CD4-positive, alpha-beta T cell treated with Interferon gamma for 1 hour (primary cell): ENCODE data around the gene RFC2.

Experiments
- DNase-seq: peaks from one replicate; pipeline ENCODE4 v3.0.0-alpha.2; 2020

RFC2 gene

DNA sequence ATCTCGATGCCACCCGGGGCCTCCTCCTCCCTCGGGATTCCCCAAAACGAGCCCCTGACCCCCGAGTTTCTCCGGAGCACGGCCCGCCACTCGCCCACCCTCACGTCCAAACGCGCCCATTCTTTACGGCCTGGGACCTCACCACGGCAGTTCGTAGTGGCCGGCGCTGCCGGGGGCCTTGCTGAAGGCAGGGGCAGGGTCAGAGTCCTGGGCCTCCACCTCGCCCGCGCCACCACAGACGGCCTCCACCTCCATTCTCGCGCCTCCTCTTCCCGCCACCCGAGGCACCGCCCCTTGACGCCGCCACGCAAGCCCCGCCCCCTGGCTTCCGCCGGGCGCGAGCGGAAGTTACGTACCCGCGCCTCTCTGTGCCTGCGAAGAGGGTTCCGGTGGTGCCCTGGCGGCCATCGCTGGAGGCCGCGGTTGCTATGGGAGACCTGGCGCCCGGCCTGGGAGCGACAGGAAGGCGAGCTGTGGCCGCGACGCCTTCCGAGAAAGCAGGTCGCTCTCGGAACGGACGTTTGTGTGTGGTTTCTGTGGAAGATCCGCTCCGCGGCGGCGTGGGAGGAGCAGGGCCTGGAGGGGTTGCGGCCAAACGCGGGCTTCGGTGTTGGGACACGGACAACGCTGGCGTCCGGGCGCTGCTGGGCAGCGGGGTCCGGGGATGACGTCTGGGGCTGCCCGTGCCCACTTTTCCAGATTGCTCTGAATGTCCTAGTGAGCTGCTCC is at the start of gene RFC2:
Gene RFC2, minus strand, starts transcription at position 271 of the 729 bp plus-strand sequence. Its CDS starts 16 bp downstream, at position 255.
- peak; percentile 96 for DNase-seq

DNA sequence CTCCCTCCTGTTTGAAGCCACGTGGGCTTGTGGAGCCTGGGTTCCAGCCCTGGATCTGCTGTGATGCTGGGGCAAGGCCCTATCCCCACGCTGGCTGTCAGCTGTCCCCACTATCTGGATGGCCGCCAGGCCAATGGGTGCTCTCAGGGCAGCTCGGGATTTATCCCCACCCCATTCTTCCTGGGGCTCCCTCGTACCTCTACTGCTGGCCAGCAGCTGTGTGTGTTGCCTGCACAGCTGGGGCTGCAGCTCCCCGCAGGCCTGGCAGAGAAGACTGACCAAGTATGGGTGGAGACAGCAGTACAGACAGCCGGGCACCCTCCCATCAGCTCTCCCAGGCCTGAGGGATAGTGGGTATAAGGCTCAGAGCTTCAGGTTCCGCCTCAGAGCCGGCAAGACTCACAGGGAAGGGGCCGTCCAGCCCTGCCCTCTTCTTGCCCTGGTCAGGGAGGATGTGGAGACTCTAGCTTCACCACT is 48.6 kb upstream of the RFC2 start:
- DNase-seq, result no peak

DNA sequence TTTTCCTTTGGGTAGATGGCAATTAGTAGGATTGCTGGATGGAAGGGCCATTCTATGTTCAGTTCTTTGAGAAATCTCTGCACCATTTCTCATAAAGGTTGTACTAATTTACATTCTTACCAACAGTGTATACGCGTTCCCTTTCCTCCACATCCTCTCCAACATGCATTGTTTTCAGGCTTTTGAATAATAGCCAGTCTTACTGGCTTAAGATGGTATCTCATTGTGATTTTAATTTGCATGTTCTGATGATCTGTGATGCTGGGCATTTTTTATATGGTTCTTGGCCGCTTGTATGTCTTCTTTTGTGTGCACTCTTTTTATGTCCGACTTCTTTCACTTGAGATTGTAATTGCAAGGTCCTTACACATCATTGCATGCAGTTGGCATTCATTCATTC is 46.7 kb upstream of the RFC2 start:
- no peak for DNase-seq

DNA sequence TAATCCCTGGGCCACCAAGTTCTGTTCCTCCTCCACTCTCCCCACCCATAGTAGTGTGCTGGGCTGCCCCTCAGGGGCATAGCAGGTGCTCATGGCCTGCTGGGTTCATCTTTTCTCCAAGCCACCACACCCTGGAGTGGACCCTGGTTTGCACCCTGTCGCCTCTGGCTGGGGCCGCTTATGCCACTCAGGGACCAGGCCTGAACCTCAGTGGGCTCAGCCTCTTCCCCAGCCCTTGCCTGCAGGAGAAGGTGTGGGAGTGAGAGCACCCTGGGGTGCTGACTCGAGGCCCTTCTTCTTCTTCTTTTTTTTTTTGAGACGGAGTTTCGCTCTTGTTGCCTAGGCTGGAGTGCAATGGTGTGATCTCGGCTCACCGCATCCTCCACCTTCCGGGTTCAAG is 45.2 kb upstream of the RFC2 start:
- DNase-seq, result no peak

DNA sequence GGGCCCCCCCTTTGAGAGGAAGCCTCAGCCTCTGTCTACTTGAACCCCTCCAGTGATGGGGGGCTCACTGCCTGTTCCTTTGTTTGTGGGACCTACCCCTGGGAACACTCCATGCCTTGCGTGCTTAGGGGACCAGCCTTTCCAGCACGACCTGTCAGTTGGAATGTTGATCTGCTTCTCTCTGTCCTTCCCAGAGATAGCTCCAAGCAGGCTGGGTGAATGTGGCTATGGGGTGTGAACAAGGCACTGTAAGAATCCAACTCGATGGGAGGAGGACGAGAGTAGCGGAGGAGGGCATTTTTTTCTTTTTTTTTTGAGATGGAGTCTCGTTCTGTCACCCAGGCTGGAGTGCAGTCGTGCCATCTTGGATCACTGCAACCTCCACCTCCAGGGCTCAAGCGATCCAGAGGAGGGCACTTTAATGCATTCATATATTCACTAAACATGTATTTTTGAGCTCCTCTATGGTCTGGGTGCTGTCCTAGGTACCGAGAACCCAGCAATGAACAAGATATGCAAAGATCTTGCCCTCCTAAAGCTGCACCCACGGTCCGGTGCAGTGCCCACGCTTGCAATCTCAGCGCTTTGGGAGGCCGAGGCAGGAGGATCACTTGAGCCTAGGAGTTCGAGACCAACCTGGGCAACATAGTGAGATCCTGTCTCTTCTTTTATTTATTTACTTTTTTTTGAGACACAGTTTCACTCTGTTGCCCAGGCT is 43.5 kb upstream of the RFC2 start:
- no peak for DNase-seq

DNA sequence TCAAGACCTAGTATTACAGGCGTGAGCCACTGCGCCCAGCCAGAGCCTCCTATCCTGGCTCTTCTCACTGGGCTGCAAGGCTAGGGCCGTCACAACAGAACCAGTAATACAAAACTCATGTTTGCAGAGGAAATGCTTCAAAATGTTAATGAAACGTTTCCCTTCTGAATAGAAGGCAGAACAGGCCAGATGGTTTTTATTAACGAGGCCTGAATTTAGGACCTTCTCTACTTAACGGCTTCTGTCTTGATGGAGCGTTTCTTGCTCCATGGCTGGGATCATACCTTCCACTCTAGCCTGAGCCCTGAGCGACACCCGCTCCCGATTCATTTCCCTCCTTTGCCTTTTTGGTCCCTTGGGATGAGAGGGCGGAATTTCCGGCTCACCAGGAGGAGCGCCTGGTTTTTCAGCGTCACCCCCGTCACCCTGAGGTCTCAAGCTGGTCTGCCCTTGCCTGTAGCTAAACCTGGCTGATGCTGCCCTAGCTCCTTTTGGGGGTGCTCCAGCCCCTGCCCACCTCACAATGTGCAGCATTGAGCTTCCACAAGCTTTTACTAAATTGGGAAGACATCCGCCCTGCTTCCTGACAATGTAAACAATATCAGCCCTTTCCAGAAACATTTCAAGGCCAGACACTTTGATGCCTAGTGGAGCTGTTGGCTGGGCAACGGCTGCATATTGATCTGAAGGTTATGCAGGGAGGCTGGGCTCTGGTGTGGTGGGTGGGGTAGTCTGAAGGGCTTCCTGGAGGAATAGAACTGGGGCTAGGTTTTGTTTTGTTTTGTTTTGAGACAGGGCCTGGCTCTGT is 40.2 kb upstream of the RFC2 start:
- no peak for DNase-seq

DNA sequence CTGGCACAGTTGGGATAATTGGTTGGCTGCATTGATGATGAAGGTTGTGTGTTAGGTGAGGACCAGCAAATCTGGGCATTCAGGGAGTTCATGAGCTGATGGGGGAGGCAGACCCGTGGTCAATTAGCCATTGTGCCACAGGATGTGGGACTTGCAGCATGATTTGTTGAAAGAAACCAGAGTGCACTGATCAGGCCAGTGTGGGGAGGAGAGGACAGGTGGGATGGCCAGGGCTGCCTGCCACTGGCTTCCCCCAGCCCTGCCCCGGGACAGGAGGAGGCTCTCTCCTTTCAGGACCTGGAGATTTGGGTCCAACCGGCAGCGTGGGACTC is 39.3 kb upstream of the RFC2 start:
- no peak for DNase-seq

DNA sequence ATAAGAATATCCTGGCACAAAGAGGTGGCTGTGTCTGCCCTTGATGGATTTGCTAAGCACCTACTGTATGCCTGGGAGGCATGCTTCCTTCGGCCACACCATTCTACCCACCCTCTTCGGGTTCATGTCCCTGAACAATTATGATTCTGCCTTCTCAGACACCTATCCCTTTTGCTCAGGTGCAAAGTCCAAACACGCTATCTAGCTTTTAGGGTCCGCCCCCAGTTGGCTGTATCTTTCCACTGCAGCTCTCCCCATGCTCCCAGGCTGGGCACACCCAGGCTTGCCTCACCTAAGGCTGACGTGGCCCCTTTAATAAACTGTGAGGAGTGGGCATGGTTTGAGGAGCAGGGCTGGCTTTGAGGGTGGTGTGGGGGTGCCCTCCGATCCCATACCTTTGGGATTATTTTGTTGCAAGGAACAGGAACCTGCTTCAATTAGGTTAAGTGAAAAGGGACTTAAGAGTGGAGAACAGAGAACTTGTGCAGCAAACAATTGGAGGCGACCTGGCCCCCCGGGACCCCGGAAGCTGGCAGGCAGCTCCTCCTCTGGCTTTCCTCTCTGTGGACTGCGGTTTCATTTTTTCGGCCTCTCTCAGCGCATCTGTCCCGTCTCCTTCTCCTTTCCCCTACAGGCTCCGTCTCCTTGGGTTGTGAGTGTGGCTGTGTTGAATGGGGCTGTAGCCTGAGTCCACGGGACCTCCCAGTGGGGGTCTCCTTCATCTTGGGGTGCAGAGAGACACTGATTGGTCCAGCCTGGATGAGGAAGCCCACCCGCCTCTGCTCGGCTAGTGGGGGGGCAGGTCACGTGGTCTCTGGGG is 38.8 kb upstream of the RFC2 start:
- no peak for DNase-seq

DNA sequence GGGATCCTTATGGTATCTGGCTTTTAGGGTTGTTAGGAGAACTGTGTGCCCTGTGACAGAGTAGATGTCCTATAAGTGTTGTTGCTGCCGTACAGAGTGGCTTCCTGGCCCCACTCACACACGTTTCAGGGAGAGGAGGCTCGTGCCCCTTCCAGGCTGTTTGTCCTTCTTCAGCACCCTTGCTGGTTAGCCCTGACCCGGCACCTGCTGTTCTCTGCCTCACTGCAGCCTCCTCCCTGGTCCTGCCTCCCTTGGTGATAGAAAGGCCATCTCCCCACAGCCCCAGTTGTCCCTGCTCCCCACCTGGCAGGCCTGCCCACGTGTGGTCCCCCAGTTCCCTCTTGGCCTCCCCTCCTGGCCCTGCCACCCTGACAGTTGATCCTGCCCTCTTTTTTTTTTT is 37.3 kb upstream of the RFC2 start:
- DNase-seq, result no peak

DNA sequence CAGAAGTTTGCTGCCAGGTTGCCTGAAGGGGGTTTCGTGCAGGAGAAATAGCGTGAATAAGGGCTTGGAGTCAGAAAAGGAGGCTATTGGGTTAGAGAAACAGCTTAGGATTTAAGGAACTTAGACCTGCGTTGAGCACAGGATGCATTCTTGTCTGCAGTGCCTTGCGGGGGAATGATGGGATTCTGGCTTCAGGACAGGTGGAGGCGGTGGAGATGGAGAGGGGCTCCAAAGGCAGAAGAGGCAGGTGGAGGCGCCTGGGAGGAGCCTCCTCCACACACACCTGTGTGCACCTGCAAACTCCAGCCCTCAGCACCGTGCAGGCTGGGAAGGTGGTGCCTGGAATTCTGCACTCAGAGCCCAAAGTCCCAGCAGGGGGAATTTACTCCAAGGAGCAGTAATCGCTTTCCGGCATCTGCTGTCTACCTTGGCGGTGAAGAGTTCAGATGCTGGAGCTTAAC is 36.8 kb upstream of the RFC2 start:
- DNase-seq, result no peak

DNA sequence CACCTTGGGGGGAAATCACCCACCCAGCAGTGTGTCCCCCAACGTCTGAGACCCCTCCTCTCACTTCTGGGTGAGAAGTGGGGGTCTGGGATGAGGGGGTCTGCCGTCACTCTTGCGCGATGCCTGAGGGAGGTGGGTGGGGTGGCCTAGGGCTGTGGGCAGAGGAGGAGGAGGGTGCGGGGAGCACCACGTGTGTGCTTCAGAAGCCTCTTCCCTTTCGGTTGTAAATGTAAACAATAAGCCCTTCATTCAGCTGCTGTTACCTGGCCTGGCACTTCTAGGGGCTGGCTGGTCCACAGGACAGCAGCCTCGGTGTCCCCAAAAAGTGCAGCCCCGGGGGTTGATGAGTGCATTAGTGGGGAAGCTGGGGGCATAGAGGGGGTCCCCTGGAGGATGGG is 36.4 kb upstream of the RFC2 start:
- no peak for DNase-seq

DNA sequence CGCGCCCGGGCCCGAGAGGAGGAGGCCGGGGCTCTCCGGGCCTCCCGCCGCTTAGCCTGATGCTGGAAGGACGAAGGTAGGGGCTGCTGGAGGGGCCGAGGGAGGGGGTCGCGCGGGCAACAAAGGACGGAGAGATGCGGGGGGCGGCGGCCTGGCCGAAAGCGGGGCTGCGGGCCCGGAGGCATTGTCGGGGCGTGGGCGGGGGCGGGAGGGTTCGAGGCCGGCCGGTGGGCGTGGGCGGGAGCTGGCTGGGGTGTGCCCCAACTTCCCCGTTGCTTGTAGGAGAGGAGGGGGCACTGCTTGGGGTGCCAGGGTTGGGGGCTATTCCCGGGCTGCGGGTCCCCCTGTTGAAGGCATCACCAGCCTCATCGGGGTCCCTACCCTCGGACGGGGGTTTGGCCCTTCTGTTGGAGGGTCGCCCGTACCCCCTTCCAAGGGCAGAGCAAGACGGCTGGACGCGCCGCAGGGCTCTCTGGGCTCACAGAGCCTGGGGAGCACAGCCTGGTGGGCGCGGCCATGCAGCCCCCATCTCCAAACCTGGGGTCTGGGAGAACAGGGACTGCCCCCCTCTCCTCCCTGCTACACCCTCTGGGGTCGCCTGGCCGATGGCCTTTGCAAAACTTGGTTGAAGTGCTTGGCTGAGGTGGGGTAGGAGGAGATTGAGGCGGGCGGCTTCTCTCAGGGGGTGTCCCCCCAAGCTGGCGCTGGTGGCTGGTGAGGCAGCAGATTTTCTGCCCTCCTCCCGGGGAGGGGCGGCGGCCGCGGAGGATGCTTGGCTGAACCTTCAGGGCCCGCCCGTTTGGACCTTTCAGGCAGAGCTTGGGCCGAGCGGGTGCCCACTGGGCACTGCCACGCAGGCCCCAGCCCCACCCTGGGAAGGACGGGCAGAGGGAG is 35.7 kb upstream of the RFC2 start:
- peak; percentile 35 for DNase-seq

DNA sequence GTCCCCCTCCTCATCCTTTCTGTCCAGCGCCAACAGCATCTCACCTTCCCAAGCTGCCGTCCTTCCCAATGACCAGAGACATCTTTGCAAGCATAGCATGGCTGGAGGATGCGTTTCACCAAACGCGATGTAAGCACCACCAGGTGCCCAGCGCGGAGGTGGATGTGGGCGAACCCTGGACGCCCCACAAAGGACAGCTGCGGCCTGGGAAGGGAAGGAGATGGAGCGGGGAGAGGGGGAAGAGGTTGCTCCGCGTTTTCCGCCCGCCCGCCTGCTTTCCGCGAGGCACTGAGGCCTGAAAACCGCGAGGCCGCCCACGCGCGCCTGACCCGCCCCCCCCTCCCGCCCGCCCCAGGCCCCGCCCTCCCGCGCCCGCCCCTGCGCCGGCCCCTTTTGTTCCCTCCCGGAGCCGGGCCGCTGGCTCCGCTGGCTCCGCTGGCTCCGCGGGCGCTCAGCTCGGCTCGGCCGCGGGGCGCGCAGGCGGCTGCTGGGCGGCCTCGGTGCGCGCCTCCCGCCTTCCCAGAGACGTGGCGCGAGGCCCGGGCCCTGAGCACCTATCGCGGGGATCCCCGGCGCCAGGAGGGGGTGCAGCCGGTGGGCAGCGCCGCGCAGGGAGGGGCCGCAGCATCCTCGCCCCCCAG is 34.9 kb upstream of the RFC2 start, which contains the start of gene CLIP2:
Gene CLIP2, plus strand, starts transcription at position 390 of the 641 bp plus-strand sequence. CDS start 28,140 bp downstream, outside the sequence.
- DNase-seq, result peak; percentile 80

DNA sequence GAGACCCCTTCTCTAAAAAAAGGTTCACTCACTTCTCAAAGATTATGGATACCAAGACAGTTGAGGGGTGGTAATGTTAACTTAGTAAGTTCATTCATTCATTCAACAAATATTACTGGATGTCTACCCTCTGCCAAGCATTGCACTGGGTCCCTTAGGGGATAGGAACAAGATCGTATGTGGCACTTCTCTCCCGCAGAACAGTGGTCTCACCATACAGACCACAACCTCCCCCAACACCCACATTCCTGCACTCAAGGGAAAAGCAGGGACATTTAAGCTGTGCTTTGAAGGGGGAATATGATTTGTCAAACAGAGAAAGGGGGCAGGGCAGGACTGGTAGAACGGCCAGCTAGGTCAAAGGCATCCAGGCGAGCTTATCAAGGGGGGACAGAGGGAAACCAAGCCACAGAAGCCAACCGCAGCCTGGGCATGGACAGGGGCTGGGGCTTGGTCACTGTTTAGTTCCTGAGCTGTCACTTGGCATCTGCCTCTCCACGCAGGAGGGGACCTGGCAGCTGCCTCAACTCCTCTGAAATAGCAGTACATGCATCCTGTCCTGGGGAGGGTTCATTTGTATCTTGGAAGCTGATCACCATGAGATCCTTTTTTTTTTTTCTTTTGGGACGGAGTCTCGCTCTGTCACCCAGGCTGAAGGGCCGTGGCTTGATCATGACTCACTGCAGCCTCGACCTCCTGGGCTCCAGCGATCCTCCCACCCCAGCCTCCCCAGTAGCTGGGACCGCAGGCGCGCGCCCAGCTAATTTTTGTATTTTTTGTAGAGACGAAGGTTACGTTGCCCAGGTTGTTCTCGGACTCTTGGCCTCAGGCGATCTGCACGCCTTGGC is 34.1 kb upstream of the RFC2 start:
- no peak for DNase-seq

DNA sequence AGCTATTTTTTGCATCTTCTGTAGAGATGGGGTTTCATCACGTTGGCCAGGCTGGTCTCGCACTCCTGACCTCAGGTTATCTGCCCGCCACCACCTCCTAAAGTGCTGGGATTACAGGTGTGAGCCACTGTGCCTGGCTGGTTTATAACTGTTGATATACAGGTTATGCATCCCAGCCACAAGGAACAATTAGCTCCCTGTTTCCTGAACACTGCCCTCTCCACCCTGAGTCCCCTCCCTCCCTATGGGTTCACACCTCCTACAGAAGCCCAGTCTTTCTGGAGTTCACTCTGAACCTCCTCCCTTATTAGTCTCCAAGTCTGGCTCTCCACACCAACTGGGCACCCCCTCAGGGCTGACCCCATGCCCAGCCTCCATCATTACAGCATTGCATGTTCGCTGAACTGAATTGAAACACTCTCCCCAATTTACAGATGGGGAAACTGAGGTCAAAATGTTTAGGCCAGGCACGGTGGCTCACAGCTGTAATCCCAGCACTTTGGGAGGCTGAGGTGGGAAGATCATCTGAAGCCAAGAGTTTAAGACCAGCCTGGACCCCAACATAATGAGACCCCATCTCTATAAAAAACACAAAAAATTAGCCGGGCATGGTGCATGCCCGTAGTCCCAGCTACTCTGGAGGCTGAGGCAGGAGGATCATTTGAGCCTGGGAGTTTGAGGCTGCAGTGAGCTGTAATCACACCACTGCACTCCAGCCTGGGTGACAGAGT is 33.3 kb upstream of the RFC2 start:
- DNase-seq, result no peak

DNA sequence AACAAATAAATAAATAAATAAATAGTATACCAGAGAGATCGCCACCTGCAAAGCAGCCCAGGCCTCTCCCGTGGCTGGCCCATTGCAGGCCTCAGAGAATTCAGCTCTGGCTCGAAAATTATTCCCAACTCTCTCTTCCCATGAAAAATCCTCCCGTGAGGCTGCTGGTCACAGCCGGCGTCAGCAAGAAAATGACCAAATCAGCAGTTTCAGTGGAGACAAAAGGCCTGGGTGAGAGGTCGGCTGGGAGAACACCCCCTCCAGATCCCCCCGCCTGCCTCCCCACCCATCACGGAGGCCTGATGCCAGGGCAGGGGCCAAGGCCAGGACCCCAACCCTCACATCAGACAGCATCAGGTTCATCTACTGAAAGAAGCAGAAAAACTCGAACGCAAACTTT is 31.9 kb upstream of the RFC2 start:
- DNase-seq, result no peak

DNA sequence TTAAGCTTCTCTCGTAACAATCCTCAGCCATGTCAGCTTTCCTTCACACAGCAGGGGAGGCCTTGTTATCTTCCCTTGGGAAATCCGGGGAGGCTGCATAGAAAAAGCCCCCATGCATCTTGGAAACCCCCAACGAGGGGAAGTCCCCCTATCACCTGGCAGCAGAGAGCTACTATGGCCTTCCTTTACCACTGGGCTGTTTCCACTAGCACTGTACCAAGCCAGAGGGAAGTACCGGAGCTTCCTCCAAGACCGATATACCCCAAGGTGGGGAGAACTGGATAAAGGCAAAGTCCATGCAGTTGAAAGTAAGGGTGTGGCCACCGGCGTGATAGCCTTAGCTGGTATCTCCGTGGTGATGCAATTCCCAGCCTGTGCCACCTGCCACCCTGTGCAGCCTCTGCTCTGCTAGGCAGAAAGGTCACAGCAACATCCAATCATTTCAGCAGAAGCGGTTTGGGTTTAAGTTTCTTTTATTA is 30.6 kb upstream of the RFC2 start:
- no peak for DNase-seq

DNA sequence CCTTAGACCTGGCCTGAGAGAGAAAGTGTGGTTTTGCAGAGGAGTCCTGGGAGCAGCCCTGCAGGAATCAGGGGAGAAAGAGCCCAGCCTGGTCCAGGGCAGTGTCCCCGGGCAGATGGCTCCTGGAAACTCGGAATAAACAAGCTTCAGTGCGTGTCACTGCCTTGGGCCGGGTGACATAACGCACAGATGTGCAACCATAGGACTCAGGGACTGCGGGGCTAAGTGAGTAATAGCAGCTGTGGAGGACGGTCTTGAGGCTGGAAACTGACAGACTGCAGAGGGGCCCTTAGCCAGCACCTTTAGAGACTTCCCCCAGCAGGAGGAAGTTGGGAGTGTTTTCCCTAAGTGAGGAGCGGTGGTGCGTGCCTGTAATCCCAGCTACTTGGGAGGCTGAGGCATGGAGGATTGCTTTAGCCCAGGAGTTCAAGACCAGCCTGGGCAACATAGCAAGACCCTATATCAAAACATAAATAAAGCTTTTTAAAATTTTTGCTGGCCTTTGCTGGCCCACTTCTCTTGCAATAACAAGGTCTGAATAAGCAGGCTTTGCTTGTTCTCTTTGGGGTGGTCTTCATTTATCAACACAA is 29.8 kb upstream of the RFC2 start:
- DNase-seq, result no peak
